GM12864 (cell line): ENCODE measurements around the gene TBCA.

Experiments used
- DNase-seq: peaks from one replicate; pipeline ENCODE4 v3.0.0-alpha.2; 2011; ENCODE audit warnings: low read depth
- H3K4me3 ChIP-seq: 2 replicates; pipeline ENCODE4 v1.5.1; 2011; ENCODE audit warnings: mild to moderate bottlenecking, low read depth, low read length, control low read depth
- CTCF ChIP-seq: IDR thresholded peaks from 2 replicates; pipeline ENCODE4 v1.5.1; 2011; ENCODE audit warnings: low read depth, mild to moderate bottlenecking, moderate library complexity, low read length, control low read depth, inconsistent platforms; ENCODE audit errors: missing control alignments

Gene TBCA

DNA sequence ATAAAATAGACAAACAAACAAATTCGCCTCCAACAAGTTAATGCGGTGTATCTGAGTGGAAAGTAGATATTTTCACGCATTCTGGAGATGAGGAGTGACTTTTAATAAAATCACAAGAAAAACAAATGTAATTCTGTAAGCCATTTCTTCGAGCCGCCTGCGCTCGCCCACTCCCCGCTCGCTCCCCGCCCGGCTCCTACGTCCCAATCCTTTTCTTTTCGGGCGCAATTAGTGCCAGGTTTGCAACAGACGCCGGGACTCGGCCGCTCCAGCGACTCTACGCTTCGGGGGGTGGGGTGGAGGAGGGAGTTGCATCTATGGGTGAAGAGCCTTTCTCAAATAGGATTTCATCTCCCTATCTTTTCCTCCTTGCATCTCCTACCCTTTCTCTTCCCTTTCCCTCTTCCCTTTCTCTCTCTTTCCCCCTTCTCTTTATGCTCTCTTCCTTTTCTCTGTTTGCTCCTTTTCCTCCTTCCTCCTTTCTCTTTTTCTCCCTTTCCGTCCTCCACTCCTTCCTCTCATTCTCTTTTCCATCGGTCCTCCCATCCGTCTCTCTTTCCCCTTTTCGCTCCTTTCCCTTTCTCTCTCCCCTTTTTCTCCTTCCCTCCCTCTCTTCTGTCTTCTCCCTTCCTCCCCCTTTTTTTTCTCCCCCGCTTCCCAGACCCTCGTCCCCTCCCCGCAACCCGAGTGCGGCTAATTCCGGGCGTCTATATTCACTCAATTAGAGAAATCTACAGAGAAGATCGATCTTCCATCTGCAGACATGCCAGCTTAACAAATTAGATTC, 131.6 kb downstream of the TBCA start:
- no peak for DNase-seq
- no peak for TF ChIP-seq CTCF
- no peak overlapping the region for H3K4me3 ChIP-seq

DNA sequence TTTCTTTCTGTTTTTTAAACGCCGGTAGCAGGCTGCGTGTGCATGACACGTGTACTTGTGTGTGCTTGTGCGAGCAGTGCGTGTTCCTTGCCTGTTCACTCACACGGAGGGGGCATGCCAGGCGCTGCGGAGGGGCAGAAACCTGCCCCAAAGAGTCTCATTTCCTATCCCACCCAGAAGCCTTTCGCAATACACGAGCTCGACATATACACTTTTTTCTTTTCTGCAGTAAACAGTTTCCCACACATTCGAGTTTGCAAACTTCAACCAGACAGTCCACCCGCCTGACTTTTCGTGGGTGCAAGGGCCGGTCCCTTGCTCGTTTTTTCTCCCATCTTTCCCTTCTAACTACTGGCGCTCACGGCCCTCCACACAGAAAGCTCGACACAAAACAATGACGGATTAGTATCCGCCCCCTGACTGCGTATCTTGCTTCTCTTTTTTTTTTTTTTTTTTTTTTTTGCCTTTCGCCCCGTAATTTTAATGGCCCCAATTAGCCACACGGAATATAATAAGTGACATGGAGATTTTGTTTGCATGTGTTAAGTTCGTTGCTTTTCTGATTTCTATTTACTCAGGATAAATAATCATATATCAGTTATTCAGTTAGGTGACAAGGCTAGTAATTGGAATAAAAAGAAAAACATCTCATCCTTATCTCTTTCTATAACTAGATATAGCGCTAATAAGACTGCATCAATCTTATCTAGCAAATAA, 132.3 kb downstream of the TBCA start:
- DNase-seq = no peak
- no peak for TF ChIP-seq CTCF
- no peak overlapping the region for H3K4me3 ChIP-seq

- no peak overlapping the region for H3K4me3 ChIP-seq
- no peak for DNase-seq
Observed at GRCh38 chr5:77642738-77643653, 133.1 kb downstream of the TBCA start.

GRCh38 chr5:77641963-77642737, 134.0 kb downstream of the TBCA start:
- DNase-seq = no peak
- H3K4me3 ChIP-seq = no peak overlapping the region
- no peak for TF ChIP-seq CTCF

More at GRCh38 chr5:77642738-77643653, 133.1 kb downstream of the TBCA start:
- no peak for TF ChIP-seq CTCF

DNA sequence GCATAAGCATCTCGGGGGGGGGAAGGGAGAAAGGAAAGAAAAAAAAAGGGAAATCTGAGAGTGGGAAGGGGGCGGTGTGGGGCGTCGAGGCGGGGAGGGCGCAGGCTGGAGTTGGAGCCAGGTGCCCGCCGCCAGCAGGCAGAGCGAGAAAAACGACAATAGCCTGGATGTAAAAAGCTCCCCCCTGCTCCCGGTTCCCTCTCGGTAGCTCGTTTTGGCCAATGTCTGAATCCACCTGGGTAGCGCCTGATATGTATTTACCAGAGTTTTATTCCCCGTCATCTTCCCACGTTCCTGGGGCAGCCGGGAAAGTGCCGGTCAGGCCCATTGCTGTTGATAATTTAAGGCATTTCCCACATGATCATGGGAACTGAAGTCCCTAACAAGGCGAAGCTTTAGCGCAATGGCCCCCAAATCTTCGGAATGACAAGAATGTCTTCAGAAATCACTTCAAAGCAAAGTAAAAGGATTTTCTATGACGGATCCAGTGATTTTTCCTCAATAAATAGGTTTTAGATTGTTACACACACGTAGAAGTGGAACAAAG, 134.7 kb downstream of the TBCA start:
- DNase-seq = no peak
- no peak for TF ChIP-seq CTCF
- H3K4me3 ChIP-seq = no peak overlapping the region
